Esophagus squamous epithelium (tissue), 4 donors: ENCODE results near the gene RBKS.

ENCODE experiments used
- CTCF ChIP-seq, 6 experiments: fragments of 450-650 bp in 4 of 6; fragments of 200-600 bp in 2 of 6; sonication (generic) in 2 of 6; IDR thresholded peaks; one replicate each; pipeline ENCODE4 v1.5.1; 2016 to 2019; ENCODE audit warnings: antibody characterized with exemption in 6 of 6, mild to moderate bottlenecking in 4 of 6, moderate library complexity in 4 of 6
- POLR2A ChIP-seq, 4 donors: fragments of 450-650 bp; IDR thresholded peaks; one replicate each; pipeline ENCODE4 v1.6.1; 2017; ENCODE audit warnings: antibody characterized with exemption in 4 of 4, mild to moderate bottlenecking in 4 of 4, moderate library complexity in 3 of 4

- TF ChIP-seq CTCF (IDR thresholded peaks at IDR 0.05) (no peak), POLR2A (IDR thresholded peaks at IDR 0.05) (no peak)
Measured at GRCh38 chr2:27888790-27889189, 1.4 kb downstream of the RBKS start.
